HG02981 (cell line): ENCODE results near the gene STARD8.

ENCODE experiments used
- ATAC-seq: cut with Tn5 transposase; IDR thresholded peaks from one replicate; pipeline ENCODE4 v1.9.1; 2021; ENCODE audit warnings: mild to moderate bottlenecking, moderate library complexity; ENCODE audit not compliant: unreplicated experiment

STARD8 gene

DNA sequence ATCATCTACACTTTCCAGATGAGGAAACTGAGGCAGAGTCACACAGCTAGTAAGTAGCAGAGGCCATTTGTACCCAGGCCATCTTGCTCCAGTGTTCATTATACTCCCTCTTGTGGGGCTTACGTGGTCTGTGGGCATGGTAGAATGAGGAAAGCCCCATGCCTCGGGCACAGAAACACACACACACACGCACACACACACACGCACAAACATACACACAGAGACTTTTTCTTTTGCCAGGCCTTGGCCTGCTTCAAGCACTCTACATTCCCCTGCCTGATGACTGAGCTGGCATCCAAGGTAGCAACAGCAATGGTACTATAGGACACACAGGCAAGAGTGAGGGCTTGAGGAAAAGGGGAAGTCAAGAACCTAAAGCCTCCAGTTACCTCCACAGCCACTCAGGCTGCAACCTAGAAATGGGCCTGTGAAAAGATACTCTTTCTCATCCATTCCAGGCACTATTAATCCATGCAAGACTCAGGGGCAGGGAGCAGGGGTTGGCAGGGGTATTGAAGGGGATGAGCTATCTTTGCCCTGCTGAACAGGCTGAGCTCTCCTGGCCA lies 43.6 kb downstream of the STARD8 start:
- ATAC-seq = no peak

DNA sequence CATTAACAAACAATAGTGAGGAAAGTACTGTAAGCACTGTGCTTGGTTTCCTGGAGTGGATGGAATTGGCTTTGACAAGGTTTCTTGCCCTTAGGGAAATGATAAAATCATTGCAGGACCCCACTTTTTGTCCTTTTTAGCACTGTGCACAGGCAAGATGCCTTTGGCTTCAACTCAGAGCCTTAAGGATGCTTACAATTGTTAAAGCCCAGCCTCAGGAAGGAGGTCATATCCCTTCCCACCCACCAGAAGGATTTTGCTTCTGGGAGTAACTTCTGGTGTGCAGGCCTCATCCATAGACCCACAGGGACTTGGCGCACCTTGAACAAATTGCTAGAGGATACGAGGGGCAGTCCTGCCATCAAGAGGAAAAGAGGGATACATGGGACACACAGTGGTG lies 44.5 kb downstream of the STARD8 start:
- no peak for ATAC-seq

DNA sequence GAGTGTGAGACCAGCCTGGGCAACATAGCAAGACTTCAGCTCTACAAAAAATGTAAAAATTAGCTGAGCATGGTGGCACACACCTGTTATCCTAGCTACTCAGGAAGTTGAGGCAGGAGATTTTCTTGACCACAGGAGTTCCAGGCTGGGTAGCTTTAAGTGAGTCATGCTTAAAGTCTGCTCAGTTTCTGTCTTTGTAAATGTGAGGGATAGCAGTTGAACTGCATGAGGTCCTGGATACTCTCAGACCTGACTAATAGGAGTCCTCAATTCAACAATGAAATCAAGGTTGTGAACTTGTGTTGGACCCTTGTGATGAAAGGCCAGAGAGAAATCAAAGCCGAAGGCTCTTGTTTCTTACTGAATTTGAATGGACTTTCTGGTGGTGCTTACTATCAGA lies 45.2 kb downstream of the STARD8 start:
- ATAC-seq = no peak

- ATAC-seq = no peak
These were observed 46.3 kb downstream of the STARD8 start for GRCh38 chrX:68693481-68694434.

GRCh38 chrX:68694435-68695205 lies 47.2 kb downstream of the STARD8 start:
- ATAC-seq = no peak

GRCh38 chrX:68695206-68695845 lies 47.9 kb downstream of the STARD8 start:
- ATAC-seq = no peak

DNA sequence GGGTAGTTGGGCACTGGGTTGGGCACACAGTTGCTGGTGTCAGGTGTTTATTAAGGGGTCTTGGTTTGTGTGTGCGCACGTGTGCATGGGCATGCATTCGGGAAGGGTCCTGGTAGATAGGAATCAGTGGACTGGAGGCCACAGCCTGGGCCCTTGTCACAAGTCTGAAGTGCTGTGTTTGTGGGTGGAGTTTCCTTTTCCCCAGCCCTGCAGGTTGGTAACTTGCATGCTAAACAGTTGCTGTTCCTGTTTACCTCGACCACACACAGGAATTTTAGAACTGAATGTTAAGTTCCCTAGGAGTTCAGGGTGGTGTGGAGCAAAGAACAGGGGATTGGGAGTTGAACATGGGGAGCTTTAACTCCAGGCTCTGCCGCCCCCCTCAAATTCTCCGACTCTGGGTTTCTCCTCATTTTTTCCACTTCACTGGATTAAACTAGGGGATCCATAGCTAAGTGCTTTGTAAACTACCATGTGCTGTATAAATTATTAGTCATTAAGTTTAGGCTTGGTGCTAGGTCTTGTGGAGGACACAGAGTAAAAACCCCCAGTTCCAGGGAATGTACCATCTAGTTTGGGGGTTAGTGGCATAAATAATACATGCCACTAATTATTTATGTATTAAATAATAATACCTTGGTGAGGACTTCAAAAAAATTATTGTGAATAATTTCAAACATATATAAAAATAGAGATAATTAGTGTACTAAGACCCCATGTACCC lies 49.0 kb downstream of the STARD8 start:
- no peak for ATAC-seq

GRCh38 chrX:68697036-68697435 lies 49.6 kb downstream of the STARD8 start:
- ATAC-seq = no peak

DNA sequence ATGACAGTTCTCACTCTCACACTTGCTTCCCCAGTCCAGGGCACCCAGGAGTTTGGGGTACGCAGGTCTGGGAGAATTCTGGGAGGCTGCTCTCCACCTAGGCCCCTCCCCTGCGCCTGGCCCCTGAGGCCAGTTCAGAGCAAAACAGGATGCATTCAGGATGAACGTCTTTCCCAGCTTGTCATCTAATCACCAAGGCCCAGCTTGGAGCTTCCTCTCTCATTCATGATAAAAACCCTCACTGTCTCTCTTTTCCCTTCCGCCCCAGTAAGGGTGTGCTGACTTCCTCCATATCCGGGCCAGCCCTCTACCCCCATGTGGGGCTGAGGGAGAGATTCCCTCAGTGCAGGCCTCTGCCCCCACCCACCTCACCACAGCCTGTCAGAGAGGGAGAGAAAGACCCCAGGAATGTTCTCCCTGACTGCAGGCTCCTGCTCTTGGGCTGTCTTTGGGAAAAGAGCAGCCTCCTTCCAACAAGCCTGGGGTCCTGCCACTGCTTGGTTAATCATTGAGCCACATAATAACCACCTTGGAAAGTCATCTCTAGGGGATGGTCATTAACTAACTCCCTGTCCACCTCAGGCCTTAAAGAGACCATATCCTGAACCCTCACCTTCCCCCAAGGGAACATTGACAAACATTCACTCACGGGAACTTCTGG lies 50.1 kb downstream of the STARD8 start:
- ATAC-seq = no peak

DNA sequence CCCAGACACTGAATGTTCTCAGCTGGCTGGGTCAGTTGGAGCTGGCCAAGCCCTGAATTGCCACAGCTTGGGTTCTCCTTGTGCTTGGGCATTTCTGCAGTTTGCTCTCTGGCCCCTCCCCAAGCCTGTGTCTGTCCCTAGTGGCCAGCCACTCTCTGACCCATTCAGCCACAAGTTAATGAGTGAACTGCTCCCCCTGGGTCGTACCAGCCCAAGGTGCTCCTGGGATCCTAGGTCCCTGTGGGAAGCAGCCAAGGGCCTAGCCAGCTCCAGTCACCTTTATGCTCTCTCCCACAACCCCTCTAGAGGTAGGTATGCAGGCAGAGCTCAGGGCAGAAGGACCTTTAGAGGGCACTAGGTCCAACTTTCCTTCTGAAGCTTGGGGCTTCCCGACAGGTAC lies 51.5 kb downstream of the STARD8 start:
- ATAC-seq = no peak

DNA sequence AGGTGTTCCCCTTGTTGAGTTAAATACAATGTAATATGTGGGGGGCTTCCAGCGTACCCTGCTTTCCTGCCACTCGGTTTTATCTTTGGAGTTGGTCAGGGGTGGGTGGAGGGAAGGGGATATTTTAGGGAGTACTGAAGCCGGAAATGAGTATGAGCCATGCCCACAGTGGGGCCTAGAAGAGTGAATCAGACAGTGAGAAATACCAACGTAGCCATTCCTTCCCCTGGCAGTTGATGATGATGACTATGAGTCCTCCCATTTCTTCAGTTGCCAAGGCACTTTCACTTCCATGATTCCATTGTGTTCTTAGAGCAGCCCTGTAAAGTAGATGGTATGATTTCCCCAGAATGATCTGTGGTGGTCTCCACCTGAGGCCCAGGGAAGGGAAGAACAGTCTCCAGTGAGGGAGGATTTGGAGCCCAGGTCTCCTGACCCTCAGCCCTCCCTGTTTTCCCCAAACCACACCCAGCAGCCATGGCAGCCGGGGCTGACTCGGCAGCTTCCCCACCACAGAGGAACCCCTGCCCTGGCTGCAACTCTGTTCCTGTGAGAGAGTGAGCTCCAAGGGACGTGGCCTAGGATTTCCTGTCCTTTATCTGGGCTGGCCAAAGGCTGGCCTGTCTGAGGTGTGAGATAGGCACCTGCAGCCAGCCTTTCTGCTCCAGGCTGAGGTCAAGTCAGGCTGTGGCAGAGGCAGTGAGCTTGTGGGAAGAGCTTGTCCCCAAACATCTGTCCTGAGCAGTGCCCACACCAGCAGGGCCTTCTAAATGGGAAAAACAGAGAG lies 52.7 kb downstream of the STARD8 start:
- ATAC-seq = no peak

DNA sequence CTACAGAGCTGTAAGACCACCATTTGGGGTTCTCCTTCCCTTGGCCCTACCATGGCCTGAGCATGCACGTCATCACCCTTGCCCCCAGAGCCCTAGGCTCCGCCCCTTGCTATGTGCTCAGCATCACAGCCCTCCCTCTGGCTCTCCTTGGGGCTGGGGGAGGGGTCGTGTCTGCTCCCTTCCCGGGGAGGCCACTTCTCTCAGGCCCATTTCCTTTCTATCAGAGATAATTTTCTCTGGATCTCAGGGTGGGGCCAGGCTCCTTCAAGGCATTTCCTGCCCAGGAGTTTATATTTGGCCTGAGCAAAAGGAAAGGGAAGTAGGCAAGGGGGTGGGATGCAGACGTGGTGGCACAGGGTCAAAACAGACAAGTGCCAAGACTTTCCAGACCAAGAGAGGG lies 55.9 kb downstream of the STARD8 start:
- ATAC-seq = no peak

GRCh38 chrX:68703846-68704245 lies 56.4 kb downstream of the STARD8 start:
- no peak for ATAC-seq

DNA sequence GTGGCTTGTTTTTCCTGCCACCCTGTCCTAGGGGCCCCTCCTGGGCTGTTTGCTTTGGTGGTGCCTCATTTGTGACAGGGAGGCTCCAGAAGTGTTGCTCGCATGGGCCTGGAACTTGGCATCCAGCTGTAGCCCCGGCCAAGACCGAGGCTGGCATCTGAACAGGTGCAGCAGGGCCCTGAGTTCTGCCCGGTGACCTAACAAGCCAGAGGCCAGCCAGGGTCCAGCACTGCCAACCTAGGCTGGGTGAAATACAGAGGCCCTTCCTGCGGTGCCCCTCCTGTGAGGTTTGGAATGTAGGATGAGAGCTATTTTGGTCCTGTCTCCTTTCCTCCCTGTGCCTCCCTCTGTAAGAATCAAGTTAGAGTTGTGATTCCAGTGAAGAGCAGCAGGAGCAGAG lies 58.5 kb downstream of the STARD8 start:
- ATAC-seq = no peak

GRCh38 chrX:68708503-68709290 lies 61.2 kb downstream of the STARD8 start:
- no peak for ATAC-seq

DNA sequence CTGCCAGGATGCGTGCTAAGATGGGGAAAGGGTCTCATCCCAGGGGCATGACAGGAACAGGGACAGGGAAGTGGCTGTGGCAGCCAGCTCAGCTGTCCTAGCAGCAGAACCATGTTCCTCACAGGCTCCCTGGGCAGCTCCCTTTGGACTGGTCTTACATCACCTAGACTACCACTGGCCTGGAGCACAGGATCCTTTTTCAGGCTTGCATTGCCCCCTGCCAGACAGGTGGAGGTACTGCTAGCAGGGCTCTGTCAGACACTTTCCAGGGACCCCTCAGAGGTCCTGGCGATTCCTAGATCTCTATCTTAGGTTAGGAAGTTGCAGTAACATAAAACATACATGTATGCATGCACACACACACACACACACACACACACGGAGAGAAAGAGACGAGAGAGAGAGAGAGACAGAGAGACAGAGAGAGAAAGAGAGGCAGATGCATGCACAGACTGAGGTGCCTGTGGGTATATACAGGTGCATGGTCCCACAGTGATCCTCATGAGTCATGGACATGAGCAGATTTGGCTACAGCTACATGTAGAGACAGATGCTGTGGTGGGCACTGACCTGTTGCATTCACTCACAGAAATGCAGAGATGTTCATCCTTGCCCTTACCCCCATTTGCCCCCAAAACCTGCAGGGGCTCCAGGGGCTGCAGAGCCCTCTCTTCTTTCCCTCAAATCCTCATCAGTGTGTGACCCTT lies 63.6 kb downstream of the STARD8 start:
- ATAC-seq = no peak

GRCh38 chrX:68711845-68712244 lies 64.4 kb downstream of the STARD8 start:
- no peak for ATAC-seq

DNA sequence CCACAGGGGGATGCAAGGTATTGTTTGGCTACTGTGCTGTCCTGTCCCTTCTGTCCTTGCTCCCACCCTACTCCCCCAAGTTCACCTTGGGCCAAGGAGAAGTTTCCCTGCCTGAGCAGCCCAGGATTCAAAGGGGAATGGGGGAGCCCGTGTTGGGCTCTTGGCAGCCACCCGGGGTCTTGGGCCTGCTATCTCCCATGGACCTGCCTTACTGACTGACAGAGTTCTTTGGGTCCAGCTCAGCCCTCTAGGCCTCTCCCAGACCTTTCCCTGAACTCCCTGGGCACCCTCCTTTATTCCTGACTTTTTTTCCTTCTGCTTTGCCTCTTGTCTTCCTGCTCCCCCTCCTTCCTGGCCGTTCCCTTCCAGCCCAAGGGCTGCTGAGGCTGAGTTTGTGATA lies 67.4 kb downstream of the STARD8 start:
- no peak for ATAC-seq
